ENCODE data around the gene PCDHA6. TPM values are rescaled to one million over a fixed set of nuclear protein-coding genes. Genes with fewer than 3 reads are reported as not detected.

PCDHA6 gene
- total RNA-seq, 2 experiments from 2014 or later: not detected

GRCh38 chr5:140857177-140857986 lies 29.6 kb downstream of the PCDHA6 start:
- Histone ChIP-seq H3K36me3 (ENCODE audit: insufficient read depth, low read length) (no peaks in the 10 kb centered on the region), H3K27ac (ENCODE audit: low read depth, low read length, poor library complexity, severe bottlenecking) (no peak overlapping the region), H4K20me1 (ENCODE audit: insufficient read depth, low read length) (no peaks in the 10 kb centered on the region), H3K4me3 (ENCODE audit: low read depth, low read length, poor library complexity, severe bottlenecking) (no peak overlapping the region), H3K4me2 (ENCODE audit: low read length) (no peak overlapping the region), H3K4me1 (ENCODE audit: insufficient read depth, low read length, poor library complexity, severe bottlenecking) (no peaks in the 10 kb centered on the region), H2AFZ (ENCODE audit: low read length) (no peak overlapping the region), H3K79me2 (ENCODE audit: insufficient read depth, low read depth, low read length) (no peaks in the 10 kb centered on the region), H3K9me2 (ENCODE audit: insufficient read depth, low read length) (no peaks in the 10 kb centered on the region), H3K9me3 (ENCODE audit: low read length) (no peaks in the 10 kb centered on the region)
- no peak for DNase-seq (ENCODE audit: low spot score)
- intact Hi-C loops (cut with micrococcal nuclease; ENCODE audit: unreplicated experiment): no loop called here
- POLR2A ChIA-PET: no interaction called here
- BruUV-seq (replicated peaks): no TSS peak
- TF ChIP-seq EZH2phosphoT487 (IDR thresholded peaks at IDR 0.05; ENCODE audit: borderline replicate concordance, low read depth, low read length) (no peak), CTCF (conservative IDR thresholded peaks at IDR 0.05; ENCODE audit: low read length) (no peak)
- CTCF ChIA-PET (ENCODE audit: unreplicated experiment): no interaction called here

- ChIA-PET POLR2A (no interaction called here), CTCF (ENCODE audit: unreplicated experiment) (no interaction called here)
- H3K9me2 ChIP-seq (ENCODE audit: insufficient read depth, low read length): no peaks in the 10 kb centered on the region
- no peak overlapping the region for H2AFZ ChIP-seq (ENCODE audit: low read length)
- no peak overlapping the region for H3K4me3 ChIP-seq (ENCODE audit: low read depth, low read length, poor library complexity, severe bottlenecking)
- no TSS peak for BruUV-seq (replicated peaks)
- no peaks in the 10 kb centered on the region for H3K36me3 ChIP-seq (ENCODE audit: insufficient read depth, low read length)
- H3K4me1 ChIP-seq (ENCODE audit: insufficient read depth, low read length, poor library complexity, severe bottlenecking): no peaks in the 10 kb centered on the region
- TF ChIP-seq CTCF (conservative IDR thresholded peaks at IDR 0.05; ENCODE audit: low read length) (no peak), EZH2phosphoT487 (IDR thresholded peaks at IDR 0.05; ENCODE audit: borderline replicate concordance, low read depth, low read length) (no peak)
- no peaks in the 10 kb centered on the region for H4K20me1 ChIP-seq (ENCODE audit: insufficient read depth, low read length)
- H3K9me3 ChIP-seq (ENCODE audit: low read length): no peaks in the 10 kb centered on the region
- no peak overlapping the region for H3K27ac ChIP-seq (ENCODE audit: low read depth, low read length, poor library complexity, severe bottlenecking)
- intact Hi-C loops (cut with micrococcal nuclease; ENCODE audit: unreplicated experiment): no loop called here
- no peak for DNase-seq (ENCODE audit: low spot score)
- H3K79me2 ChIP-seq (ENCODE audit: insufficient read depth, low read depth, low read length): no peaks in the 10 kb centered on the region
- no peak overlapping the region for H3K4me2 ChIP-seq (ENCODE audit: low read length)
These were observed 30.2 kb downstream of the PCDHA6 start for GRCh38 chr5:140857987-140858240.

- Histone ChIP-seq H3K4me3 (ENCODE audit: low read depth, low read length, poor library complexity, severe bottlenecking) (no peak overlapping the region), H3K4me1 (ENCODE audit: insufficient read depth, low read length, poor library complexity, severe bottlenecking) (no peaks in the 10 kb centered on the region), H3K9me3 (ENCODE audit: low read length) (no peaks in the 10 kb centered on the region), H3K9me2 (ENCODE audit: insufficient read depth, low read length) (no peaks in the 10 kb centered on the region), H3K36me3 (ENCODE audit: insufficient read depth, low read length) (no peaks in the 10 kb centered on the region), H3K4me2 (ENCODE audit: low read length) (no peak overlapping the region), H3K79me2 (ENCODE audit: insufficient read depth, low read depth, low read length) (no peaks in the 10 kb centered on the region), H2AFZ (ENCODE audit: low read length) (no peak overlapping the region), H4K20me1 (ENCODE audit: insufficient read depth, low read length) (no peaks in the 10 kb centered on the region), H3K27ac (ENCODE audit: low read depth, low read length, poor library complexity, severe bottlenecking) (no peak overlapping the region)
- CTCF ChIA-PET (ENCODE audit: unreplicated experiment): no interaction called here
- DNase-seq (ENCODE audit: low spot score): no peak
- POLR2A ChIA-PET: no interaction called here
- intact Hi-C loops (cut with micrococcal nuclease; ENCODE audit: unreplicated experiment): no loop called here
- BruUV-seq (replicated peaks): no TSS peak
- TF ChIP-seq EZH2phosphoT487 (IDR thresholded peaks at IDR 0.05; ENCODE audit: borderline replicate concordance, low read depth, low read length): no peak
These were observed 34.9 kb downstream of the PCDHA6 start for GRCh38 chr5:140862441-140863295.
